ENCODE measurements around the gene FOXL1. TPM values are rescaled to one million over a fixed set of nuclear protein-coding genes. Genes with fewer than 3 reads are reported as not detected.

Gene FOXL1
- total RNA-seq, 1 donor from 2014 or later, result 1.1 TPM

GRCh38 chr16:86545481-86545880, 32.9 kb upstream of the FOXL1 start:
- Histone ChIP-seq H3K27me3 (ENCODE audit: control insufficient read depth, insufficient read depth, low read length) (no peaks in the 10 kb centered on the region), H3K4me3 (ENCODE audit: low read depth, low read length) (no peak overlapping the region), H3K36me3 (ENCODE audit: control insufficient read depth, insufficient read depth, low read length) (peaks cover 22% of the 10 kb centered on the region)
- no peak for TF ChIP-seq CTCF (IDR thresholded peaks at IDR 0.05; ENCODE audit: insufficient read depth, low read length, severe bottlenecking)
- DNase-seq (ENCODE audit: low read depth), result no peak
- FAIRE-seq, result no peak

GRCh38 chr16:86545954-86546637, 32.3 kb upstream of the FOXL1 start:
- H3K4me3 ChIP-seq (ENCODE audit: low read depth, low read length), result no peak overlapping the region
- TF ChIP-seq CTCF (IDR thresholded peaks at IDR 0.05; ENCODE audit: insufficient read depth, low read length, severe bottlenecking), result no peak
- peaks cover 19% of the 10 kb centered on the region for H3K36me3 ChIP-seq (ENCODE audit: control insufficient read depth, insufficient read depth, low read length)
- FAIRE-seq, result no peak
- DNase-seq (ENCODE audit: low read depth), result no peak
- no peaks in the 10 kb centered on the region for H3K27me3 ChIP-seq (ENCODE audit: control insufficient read depth, insufficient read depth, low read length)

GRCh38 chr16:86546638-86547013, 31.7 kb upstream of the FOXL1 start:
- TF ChIP-seq CTCF (IDR thresholded peaks at IDR 0.05; ENCODE audit: insufficient read depth, low read length, severe bottlenecking), result no peak
- H3K36me3 ChIP-seq (ENCODE audit: control insufficient read depth, insufficient read depth, low read length), result peaks cover 15% of the 10 kb centered on the region
- H3K4me3 ChIP-seq (ENCODE audit: low read depth, low read length), result no peak overlapping the region
- H3K27me3 ChIP-seq (ENCODE audit: control insufficient read depth, insufficient read depth, low read length), result no peaks in the 10 kb centered on the region
- FAIRE-seq, result no peak
- DNase-seq (ENCODE audit: low read depth), result no peak

GRCh38 chr16:86547286-86547685, 31.1 kb upstream of the FOXL1 start:
- no peak overlapping the region for H3K4me3 ChIP-seq (ENCODE audit: low read depth, low read length)
- FAIRE-seq (no peak), DNase-seq (ENCODE audit: low read depth) (no peak)
- peaks cover 13% of the 10 kb centered on the region for H3K36me3 ChIP-seq (ENCODE audit: control insufficient read depth, insufficient read depth, low read length)
- TF ChIP-seq CTCF (IDR thresholded peaks at IDR 0.05; ENCODE audit: insufficient read depth, low read length, severe bottlenecking), result no peak
- no peaks in the 10 kb centered on the region for H3K27me3 ChIP-seq (ENCODE audit: control insufficient read depth, insufficient read depth, low read length)

GRCh38 chr16:86549076-86549892, 29.1 kb upstream of the FOXL1 start:
- DNase-seq (ENCODE audit: low read depth), result no peak
- FAIRE-seq, result no peak
- TF ChIP-seq CTCF (IDR thresholded peaks at IDR 0.05; ENCODE audit: insufficient read depth, low read length, severe bottlenecking), result no peak
- H3K27me3 ChIP-seq (ENCODE audit: control insufficient read depth, insufficient read depth, low read length), result no peaks in the 10 kb centered on the region
- H3K36me3 ChIP-seq (ENCODE audit: control insufficient read depth, insufficient read depth, low read length), result peaks cover 14% of the 10 kb centered on the region
- no peak overlapping the region for H3K4me3 ChIP-seq (ENCODE audit: low read depth, low read length)
